Natural killer cell (primary cell): ENCODE results near the gene VPS37B. TPM values are rescaled to one million over a fixed set of nuclear protein-coding genes. Genes with fewer than 3 reads are reported as not detected.

Experiments
- ATAC-seq, 3 donors: fragments of 150-1000 bp in 2 of 3; fragments of 200-7000 bp in 1 of 3; cut with Tn5 transposase; 1 replicate in 1 of 3; 2 replicates in 2 of 3; pipeline ENCODE4 v1.10.0; 2021; ENCODE audit warnings: mild to moderate bottlenecking in 2 of 3, moderate library complexity in 2 of 3
- DNase-seq, 2 donors: peaks; one replicate each; pipeline versions ENCODE4 v3.0.0 to v3.0.0-alpha.2; 2013 to 2021; ENCODE audit warnings: mixed read lengths in 1 of 2
- H3K27ac ChIP-seq: one replicate; pipeline ENCODE4 v1.5.1; 2013; ENCODE audit warnings: mild to moderate bottlenecking, low read length
- H3K27me3 ChIP-seq: one replicate; pipeline ENCODE4 v1.6.1; 2013; ENCODE audit warnings: low read length; ENCODE audit not compliant: control insufficient read depth, insufficient read depth
- H3K36me3 ChIP-seq: one replicate; pipeline ENCODE4 v1.6.1; 2013; ENCODE audit warnings: low read length; ENCODE audit not compliant: control insufficient read depth, insufficient read depth
- H3K4me1 ChIP-seq: one replicate; pipeline ENCODE4 v1.6.1; 2013; ENCODE audit warnings: low read length; ENCODE audit not compliant: control insufficient read depth, insufficient read depth
- H3K4me3 ChIP-seq: one replicate; pipeline ENCODE4 v1.5.1; 2013; ENCODE audit warnings: low read length
- H3K9me3 ChIP-seq: one replicate; pipeline ENCODE4 v1.6.1; 2013; ENCODE audit warnings: low read length; ENCODE audit not compliant: control insufficient read depth, insufficient read depth
- H3K27ac Mint-ChIP-seq, 2 donors: one replicate each; pipeline ENCODE4 v1.8.0; 2022; ENCODE audit warnings: mild to moderate bottlenecking in 2 of 2, mixed read lengths in 2 of 2, moderate library complexity in 1 of 2
- H3K27me3 Mint-ChIP-seq, 2 donors: one replicate each; pipeline ENCODE4 v1.8.0; 2022; ENCODE audit warnings: low read depth in 2 of 2, mixed read lengths in 2 of 2
- H3K36me3 Mint-ChIP-seq: one replicate; pipeline ENCODE4 v1.8.0; 2022; ENCODE audit warnings: mixed read lengths
- H3K4me1 Mint-ChIP-seq, 2 donors: one replicate each; pipeline ENCODE4 v1.8.0; 2022; ENCODE audit warnings: mixed read lengths in 2 of 2
- H3K4me3 Mint-ChIP-seq: one replicate; pipeline ENCODE4 v1.8.0; 2022; ENCODE audit warnings: mild to moderate bottlenecking, moderate library complexity, mixed read lengths
- H3K9me3 Mint-ChIP-seq, 2 donors: one replicate each; pipeline ENCODE4 v1.8.0; 2022; ENCODE audit warnings: mixed read lengths in 2 of 2
- CTCF ChIP-seq: fragments of 200-600 bp; IDR thresholded peaks from one replicate; pipeline ENCODE4 v1.8.0; 2022; ENCODE audit warnings: antibody characterized with exemption
- WGBS: methylation state at CpG from one replicate; pipeline ENCODE4 v1.1.7; 2013; ENCODE audit warnings: missing lambda C conversion rate; ENCODE audit not compliant: insufficient coverage; 5-methylcytosine and 5-hydroxymethylcytosine counted together
- intact Hi-C: fragments of 100-400 bp; cut with micrococcal nuclease; formaldehyde crosslinking; loops from one replicate; pipeline ENCODE4 v1.14.2; 2022
- total RNA-seq, 4 donors: library from RNA; stranded (reverse); fragments of 120-200 nt in 1 of 4; gene quantifications; one replicate each; pipeline versions ENCODE4 v1.2.3 to v1.2.4, GENCODE V29; 2013 to 2022

The VPS37B gene
- 100 to 1,000 TPM; 142 to 167 (median 165) TPM for total RNA-seq
- total RNA-seq (2013) = 54.2 TPM

GRCh38 chr12:122895704-122896636, at the start of gene VPS37B:
TSS of gene VPS37B (minus strand) at chr12:122896124. CDS start at chr12:122896062, 62 bp downstream.
- peak; percentile 95 to 98 for DNase-seq
- TF ChIP-seq CTCF = no peak
- intact Hi-C loops = loop anchor here (1.0 to 5.0 kb wide), 4 partner anchors 15 to 181 kb away; no protein-coding TSS in a partner anchor

GRCh38 chr12:122944605-122945592, 49.0 kb upstream of the VPS37B start:
- no peaks in the 10 kb centered on the region for H3K36me3 ChIP-seq
- DNase-seq (no peak), ATAC-seq (no peak)
- peaks cover 67% of the 10 kb centered on the region for H3K4me1 ChIP-seq
- WGBS = 93% methylated on average over 14 of the region's 14 CpGs
- H3K27me3 ChIP-seq = no peaks in the 10 kb centered on the region
- H3K9me3 ChIP-seq = no peaks in the 10 kb centered on the region
- peaks cover 42 to 76% of the 10 kb centered on the region in 2 donors for H3K4me1 Mint-ChIP-seq
- TF ChIP-seq CTCF = no peak
- H3K9me3 Mint-ChIP-seq = peaks cover 0 to 2% of the 10 kb centered on the region in 2 donors
- no peak overlapping the region for H3K27ac ChIP-seq
- no peak overlapping the region for H3K4me3 Mint-ChIP-seq
- intact Hi-C loops = no loop called here
- no peak overlapping the region for H3K4me3 ChIP-seq
- H3K27me3 Mint-ChIP-seq = no peaks in the 10 kb centered on the region
- H3K27ac Mint-ChIP-seq = peak overlapping the region in 1 of 2 donors; percentile 94
- H3K36me3 Mint-ChIP-seq = no peaks in the 10 kb centered on the region

More at GRCh38 chr12:122895704-122896636, at the start of gene VPS37B:
- Mint-ChIP-seq H3K9me3 (peaks cover 0 to 4% of the 10 kb centered on the region in 2 donors), H3K4me1 (peaks cover 82 to 90% of the 10 kb centered on the region in 2 donors), H3K36me3 (no peaks in the 10 kb centered on the region), H3K4me3 (peak within 1 kb of the TSS; percentile 99), H3K27me3 (no peaks in the 10 kb centered on the region), H3K27ac (peak within 1 kb of the TSS; percentile 100)
- no peaks in the 10 kb centered on the region for H3K36me3 ChIP-seq
- H3K27ac ChIP-seq = peak within 1 kb of the TSS; percentile 99
- no peaks in the 10 kb centered on the region for H3K27me3 ChIP-seq
- peak within 1 kb of the TSS; percentile 92 for H3K4me3 ChIP-seq
- WGBS = 7% methylated on average over 81 of the region's 81 CpGs
- ATAC-seq = peak; percentile 61 to 85 (median 77)
- H3K4me1 ChIP-seq = peaks cover 83% of the 10 kb centered on the region
- no peaks in the 10 kb centered on the region for H3K9me3 ChIP-seq

- H3K9me3 ChIP-seq = no peaks in the 10 kb centered on the region
- intact Hi-C loops = no loop called here
- DNase-seq (no peak), ATAC-seq (peak in 2 of 3 donors; percentile 19 to 27)
- H3K27me3 ChIP-seq = no peaks in the 10 kb centered on the region
- peak overlapping the region; percentile 57 for H3K27ac ChIP-seq
- H3K36me3 ChIP-seq = no peaks in the 10 kb centered on the region
- Mint-ChIP-seq H3K27me3 (no peaks in the 10 kb centered on the region), H3K4me3 (peak overlapping the region; percentile 73), H3K36me3 (no peaks in the 10 kb centered on the region), H3K27ac (peak overlapping the region; percentile 84 to 94), H3K4me1 (peaks cover 39 to 71% of the 10 kb centered on the region in 2 donors), H3K9me3 (peaks cover 0 to 2% of the 10 kb centered on the region in 2 donors)
- 35% methylated on average over 11 of the region's 13 CpGs for WGBS
- peaks cover 63% of the 10 kb centered on the region for H3K4me1 ChIP-seq
- no peak for TF ChIP-seq CTCF
- no peak overlapping the region for H3K4me3 ChIP-seq
Observed at GRCh38 chr12:122943196-122943595, 47.3 kb upstream of the VPS37B start.
